Measurements from ENCODE around the gene EDNRA.
"Not testable (repeated sequence)": the region's sequence is repeated elsewhere in the genome, so short reads cannot be mapped to it uniquely, and the experiment has no call there.

Gene EDNRA

GRCh38 chr4:147480891-147481576 is at the start of gene EDNRA:
EDNRA (plus strand) TSS chr4:147481097; CDS start chr4:147485682, 4,585 bp downstream.
- DNase-seq, result no peak

- not testable (repeated sequence) for DNase-seq
Measured at GRCh38 chr4:147434370-147434769, 46.5 kb upstream of the EDNRA start.

DNA sequence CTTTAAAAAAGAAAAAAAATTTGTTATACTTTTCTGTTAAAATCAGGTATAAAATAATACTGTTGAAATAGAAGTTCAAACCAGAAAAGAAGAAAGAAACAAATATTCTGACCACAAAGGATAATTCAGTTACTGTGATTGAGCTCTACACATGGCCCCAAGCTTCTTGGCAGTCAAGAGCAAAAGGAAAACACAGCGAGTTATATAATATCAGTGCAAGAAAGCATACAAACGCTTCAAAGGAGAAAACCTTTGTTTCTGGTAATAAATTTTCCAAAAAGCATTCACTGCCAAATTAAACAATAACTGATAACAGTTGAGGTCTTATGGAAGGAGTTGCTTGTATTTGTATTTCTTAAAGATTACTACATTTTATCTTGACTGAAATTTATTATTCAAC is 40.5 kb upstream of the EDNRA start:
- DNase-seq, result no peak

- no peak for DNase-seq
Measured at GRCh38 chr4:147447786-147448185, 33.1 kb upstream of the EDNRA start.

DNA sequence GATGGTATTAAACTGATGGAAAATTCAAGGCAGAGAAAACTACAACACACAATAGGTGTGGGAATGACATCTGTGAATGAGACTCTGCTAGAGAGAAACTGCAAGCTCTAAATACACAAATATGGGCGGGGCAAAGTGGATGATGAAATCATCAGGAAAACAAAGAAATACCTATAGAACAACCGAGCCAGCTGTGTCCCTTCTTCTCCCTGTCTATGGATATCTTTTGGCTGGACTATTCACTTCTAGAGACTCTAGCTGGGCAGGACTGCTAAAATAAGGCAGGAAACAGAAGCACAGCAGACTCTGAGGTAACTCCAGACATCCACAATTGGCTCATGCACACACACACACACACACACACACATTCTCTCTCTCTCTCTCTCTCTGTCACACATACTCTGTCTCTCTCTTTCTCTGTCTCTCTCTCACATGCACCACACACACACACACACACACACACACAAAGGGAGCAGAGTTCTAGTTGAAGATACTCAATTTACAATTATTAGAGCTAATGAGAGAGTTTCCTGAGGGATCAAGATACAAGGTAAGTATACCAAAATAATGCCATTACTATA is 27.2 kb upstream of the EDNRA start:
- DNase-seq, result no peak

DNA sequence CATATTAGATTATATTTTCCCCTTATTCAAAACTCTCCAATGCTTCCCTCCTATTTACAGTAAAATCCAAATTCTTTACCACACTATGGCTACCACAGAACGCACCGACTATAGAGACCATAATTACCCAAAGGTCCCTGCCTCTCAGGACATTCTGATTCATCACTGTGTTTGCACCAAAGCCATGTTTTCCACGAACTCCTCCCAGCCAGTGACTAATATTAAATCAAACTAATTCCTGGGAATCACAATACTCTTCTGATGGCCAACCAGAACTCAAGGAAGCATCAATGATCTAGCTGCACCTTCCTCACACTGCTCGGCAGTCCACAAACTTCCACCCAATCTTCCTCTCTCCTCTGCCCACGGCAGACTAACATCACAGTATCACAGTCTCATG is 24.2 kb upstream of the EDNRA start:
- DNase-seq, result no peak

- no peak for DNase-seq
Measured at GRCh38 chr4:147461161-147461560, 19.7 kb upstream of the EDNRA start.

DNA sequence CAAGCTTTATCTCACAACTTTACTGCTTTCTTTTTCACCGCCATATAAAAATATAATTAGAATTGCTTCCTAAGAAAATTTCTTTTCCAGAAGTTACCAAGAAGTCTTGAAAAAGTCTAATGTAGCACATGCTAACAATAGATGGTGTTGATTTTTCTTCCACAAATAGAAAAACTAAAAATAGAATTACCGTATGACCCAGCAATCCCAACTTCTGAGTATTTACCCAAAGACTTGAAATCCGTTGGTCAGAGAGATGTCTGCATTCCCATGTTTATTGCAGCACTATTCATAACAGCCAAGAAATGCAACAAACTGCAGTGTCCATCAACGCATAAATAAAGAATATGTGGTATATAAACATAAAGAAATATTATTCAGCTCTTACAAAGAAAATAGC is 17.8 kb upstream of the EDNRA start:
- no peak for DNase-seq

DNA sequence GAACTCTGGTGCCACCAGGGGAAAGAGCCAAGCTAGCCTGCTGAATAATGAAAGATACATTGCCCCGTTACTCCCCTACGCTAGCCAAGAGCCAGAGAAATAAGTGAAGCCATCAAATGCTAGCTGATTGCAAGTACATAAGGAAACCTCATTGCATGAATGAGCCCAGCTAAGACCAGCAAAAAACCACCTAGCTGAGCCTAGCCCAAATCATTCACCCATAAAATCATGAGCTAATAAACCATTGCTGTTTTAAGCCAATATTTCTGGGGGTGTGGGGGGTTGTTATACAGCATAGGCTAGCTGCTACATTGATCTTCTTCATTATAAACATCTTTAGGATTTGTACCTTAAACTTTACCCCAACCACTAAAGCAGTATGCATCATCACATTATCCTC is 15.4 kb upstream of the EDNRA start:
- no peak for DNase-seq

- DNase-seq, result no peak
Measured at GRCh38 chr4:147477439-147477838, 3.5 kb upstream of the EDNRA start.

DNA sequence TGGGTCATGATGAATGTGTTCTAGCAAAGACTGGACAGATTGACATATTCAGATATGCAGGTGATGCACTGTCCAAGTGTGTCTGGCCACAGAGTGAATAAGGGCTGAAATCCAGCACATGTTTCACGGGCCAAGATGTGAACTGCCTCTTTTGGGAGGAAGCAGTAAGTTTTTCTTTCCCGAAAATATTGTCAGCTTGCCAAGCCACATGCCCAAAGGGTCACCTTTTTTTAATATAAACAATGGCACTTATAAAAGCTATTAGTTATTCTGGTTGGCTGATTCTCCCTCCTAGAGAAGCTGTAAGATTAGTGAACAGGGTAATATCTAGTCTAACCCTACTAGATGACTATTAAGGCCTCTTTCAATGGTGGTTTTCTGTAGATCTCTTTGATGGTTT is 1.5 kb upstream of the EDNRA start:
- DNase-seq, result no peak

GRCh38 chr4:147479786-147480185 is 1.1 kb upstream of the EDNRA start:
- no peak for DNase-seq

DNA sequence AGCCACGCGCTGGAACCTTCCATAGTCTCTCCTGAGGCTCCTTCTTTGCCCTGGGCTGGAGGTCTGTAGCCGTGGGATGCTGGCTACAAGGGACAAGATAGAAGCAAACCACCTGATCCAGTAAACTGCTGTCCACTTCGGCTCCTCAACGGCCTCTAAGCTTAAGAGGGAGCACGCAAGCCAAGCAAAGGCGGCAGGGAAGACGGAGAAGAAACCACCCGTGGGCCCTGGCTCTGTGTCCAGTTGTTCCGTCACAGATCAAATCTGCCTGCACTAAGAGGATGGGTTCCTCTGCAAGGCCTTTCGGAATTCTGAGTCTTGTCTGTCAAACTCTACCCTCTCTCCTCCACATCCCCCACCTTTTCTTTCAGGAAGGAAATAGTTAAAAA is 401 bp upstream of the EDNRA start:
- DNase-seq, result no peak

- no peak for DNase-seq
Measured at GRCh38 chr4:147481577-147482109, 746 bp downstream of the EDNRA start.

- DNase-seq, result no peak
Measured at GRCh38 chr4:147482281-147482680, 1.4 kb downstream of the EDNRA start.

- DNase-seq, result no peak
Measured at GRCh38 chr4:147485167-147485566, 4.3 kb downstream of the EDNRA start.

DNA sequence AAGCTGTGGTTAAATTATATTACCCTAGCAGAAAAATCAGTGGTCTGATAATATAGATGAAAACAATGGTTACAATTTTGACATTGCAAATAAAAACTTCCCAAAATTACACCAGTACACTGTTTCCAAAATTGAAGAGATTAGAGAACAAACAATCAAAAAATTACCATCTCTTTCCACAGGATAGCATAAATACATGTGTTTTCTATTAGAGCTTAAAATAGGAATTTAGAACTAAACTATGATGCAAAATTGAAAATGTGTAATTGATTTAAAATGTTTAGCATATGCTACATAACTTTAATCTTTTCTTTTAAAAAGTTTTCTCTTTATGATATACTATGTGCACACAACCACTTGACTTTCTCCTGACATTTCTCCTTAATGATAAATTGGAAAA is 6.7 kb downstream of the EDNRA start:
- no peak for DNase-seq

- no peak for DNase-seq
Measured at GRCh38 chr4:147488556-147488955, 7.7 kb downstream of the EDNRA start.

DNA sequence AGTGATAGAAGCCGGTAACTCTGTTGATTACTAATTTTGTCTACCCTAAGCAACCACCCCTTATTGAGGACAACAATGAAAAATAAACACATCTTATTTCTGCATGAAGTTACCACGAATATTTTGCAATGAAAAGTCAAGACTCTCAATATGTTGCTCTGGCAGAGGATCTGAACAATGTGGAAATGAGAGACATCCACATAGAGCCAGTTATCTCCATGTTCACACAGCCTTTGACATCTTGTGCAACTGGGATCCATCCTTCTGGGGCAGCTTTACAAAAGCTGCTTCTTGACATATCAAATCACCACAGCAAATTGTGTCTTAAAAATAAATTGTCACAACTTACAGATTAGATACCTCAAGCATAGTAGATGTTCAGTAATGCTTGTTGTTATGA is 10.2 kb downstream of the EDNRA start:
- DNase-seq, result no peak

DNA sequence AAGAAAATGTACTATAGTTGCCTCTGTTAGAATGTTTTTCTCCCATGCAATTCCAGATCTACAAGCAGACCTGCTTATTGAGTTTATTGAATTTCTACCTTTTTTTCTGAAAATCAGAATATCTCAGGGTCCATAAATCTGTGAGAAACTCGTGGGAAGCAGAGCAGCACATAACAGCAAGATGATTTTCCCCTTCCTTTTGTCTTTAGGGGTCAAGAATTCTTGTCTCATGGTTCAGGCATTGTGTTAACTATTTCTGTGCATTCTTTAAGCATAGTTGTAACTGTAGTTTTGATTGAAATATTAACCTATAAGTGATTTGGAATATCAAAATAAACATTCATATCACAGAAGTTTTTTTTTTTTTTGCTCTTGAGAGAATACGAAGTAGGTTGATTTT is 11.4 kb downstream of the EDNRA start:
- DNase-seq, result no peak

GRCh38 chr4:147492761-147493160 is 11.9 kb downstream of the EDNRA start:
- DNase-seq, result no peak

GRCh38 chr4:147493307-147493706 is 12.4 kb downstream of the EDNRA start:
- DNase-seq, result no peak

- no peak for DNase-seq
Measured at GRCh38 chr4:147494301-147494700, 13.4 kb downstream of the EDNRA start.

DNA sequence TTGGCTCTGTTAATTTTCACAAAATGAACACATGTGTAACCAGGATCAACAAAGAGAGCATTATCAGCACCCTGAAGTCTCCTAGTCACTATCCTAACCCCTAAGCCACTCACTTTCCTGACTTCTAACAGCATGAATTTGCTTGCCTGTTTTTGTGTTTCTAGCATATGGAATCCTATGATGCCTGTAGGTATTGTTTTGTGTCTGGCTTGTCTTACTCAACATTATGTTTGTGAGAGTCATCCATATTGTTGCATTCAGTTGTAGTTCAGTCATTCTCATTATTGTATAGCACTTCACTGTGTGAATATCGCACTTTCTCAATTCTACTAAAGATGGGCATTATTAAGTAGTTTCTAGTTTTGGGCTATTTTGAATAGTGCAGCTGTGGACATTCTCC is 15.6 kb downstream of the EDNRA start:
- DNase-seq, result no peak

All from activated gamma-delta T cell treated with Interleukin-2 at 50 U/mL for 16 hours (primary cell).